ENCODE results near the gene SYTL3. TPM values are rescaled to one million over a fixed set of nuclear protein-coding genes. Genes with fewer than 3 reads are reported as not detected.
"Not testable (repeated sequence)": the region's sequence is repeated elsewhere in the genome, so short reads cannot be mapped to it uniquely, and the experiment has no call there.

SYTL3 gene
- total RNA-seq, 1 experiment from 2014 or later: 6.2 TPM

DNA sequence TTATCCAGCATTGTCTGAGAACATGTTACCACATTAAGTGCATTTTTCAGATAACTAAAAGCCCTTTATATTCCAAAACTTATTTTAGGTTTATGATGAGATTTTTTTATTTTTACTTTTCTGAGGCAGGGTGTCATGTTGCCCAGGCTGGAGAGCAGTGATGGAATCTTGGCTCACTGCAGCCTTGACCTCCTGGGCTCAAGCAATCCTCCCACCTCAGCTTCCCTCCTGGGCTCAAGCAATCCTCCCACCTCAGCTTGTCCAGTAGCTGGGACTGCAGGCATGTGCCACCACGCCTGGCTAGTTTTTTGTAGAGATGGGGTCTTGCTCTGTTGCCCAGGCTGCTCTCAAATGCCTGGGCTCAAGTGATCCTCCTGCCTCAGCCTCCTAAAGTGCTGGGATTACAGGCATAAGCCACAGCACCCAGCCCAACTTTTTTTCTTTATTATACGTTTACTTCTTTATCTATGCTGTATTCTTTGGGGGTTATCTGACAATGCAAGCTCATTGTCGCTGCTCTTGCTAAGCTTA is 11.5 kb upstream of the SYTL3 start:
- no peak for DNase-seq (ENCODE audit: low read depth)

DNA sequence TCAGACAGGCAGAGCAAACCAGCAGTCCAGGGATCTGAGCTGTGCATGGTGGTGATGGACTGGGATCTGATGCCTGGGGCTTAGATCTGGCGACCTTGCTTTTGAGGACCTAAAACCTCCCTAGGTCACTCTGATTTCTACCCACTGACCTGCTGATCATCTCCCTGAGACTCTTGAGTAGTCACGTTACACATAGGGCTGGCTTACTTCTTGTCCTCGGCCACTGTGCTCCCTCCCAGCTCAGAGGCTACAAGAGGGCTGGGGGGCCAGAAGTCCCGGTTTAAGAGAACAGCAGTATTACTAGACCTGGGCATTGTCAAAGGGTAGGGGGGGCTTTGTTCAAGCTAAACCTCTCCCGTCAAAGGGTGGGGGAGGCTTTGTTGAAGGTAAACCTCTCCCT is 10.8 kb upstream of the SYTL3 start:
- DNase-seq (ENCODE audit: low read depth): no peak

GRCh38 chr6:158640519-158640918 is 9.3 kb upstream of the SYTL3 start:
- no peak for DNase-seq (ENCODE audit: low read depth)

DNA sequence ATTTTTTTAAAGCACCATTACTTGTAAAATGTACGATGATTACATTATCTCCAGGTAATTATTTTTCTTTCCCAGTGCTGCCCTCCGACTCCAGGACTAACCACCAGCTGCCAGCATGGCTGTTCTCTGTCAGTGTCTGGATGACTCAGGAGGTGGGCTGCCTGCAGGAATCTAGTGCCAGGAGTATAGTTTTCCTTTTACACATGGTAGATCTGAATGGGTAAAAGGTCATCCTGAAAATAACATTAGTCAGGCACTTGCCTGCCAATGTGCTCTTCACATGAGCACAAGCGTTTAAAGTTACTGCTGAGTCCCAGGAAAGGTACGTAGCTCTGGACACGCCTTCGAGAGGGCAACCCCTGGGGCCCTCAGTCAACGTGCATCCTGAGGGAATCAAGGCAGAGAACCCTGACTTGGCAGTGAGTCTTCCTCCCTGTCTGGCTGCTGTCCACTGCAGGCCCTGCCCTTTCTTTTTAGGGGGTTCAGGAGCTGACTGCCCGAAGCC is 7.7 kb upstream of the SYTL3 start:
- peak; percentile 96 for DNase-seq (ENCODE audit: low read depth)

DNA sequence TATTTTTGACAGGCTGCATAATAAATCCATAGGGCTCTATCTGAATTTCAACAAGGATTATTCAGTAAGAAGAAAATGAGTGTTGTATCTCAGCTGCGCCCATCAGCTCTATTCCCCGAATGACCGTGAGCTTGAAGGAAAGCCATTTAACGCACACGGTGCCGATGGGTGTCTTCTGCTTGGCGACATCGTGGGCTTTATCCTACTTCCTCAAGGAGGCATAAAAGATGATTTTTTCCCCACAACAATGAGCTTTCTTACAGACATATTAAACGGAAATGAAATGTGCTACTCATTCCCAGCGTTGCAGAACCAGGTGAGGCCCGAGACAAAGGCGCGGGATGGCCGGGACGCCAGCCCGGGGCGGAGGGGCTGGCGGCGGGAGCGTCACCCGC is 6.0 kb upstream of the SYTL3 start:
- DNase-seq (ENCODE audit: low read depth): peak; percentile 7

- DNase-seq (ENCODE audit: low read depth): peak; percentile 93
These were observed 5.4 kb upstream of the SYTL3 start, which contains the start of gene DYNLT1 for GRCh38 chr6:158644231-158645063. Gene DYNLT1, minus strand, starts transcription at chr6:158644743. Its CDS starts 35 bp downstream, at chr6:158644708.

GRCh38 chr6:158645064-158646022 is 4.5 kb upstream of the SYTL3 start:
- peak; percentile 14 for DNase-seq (ENCODE audit: low read depth)

DNA sequence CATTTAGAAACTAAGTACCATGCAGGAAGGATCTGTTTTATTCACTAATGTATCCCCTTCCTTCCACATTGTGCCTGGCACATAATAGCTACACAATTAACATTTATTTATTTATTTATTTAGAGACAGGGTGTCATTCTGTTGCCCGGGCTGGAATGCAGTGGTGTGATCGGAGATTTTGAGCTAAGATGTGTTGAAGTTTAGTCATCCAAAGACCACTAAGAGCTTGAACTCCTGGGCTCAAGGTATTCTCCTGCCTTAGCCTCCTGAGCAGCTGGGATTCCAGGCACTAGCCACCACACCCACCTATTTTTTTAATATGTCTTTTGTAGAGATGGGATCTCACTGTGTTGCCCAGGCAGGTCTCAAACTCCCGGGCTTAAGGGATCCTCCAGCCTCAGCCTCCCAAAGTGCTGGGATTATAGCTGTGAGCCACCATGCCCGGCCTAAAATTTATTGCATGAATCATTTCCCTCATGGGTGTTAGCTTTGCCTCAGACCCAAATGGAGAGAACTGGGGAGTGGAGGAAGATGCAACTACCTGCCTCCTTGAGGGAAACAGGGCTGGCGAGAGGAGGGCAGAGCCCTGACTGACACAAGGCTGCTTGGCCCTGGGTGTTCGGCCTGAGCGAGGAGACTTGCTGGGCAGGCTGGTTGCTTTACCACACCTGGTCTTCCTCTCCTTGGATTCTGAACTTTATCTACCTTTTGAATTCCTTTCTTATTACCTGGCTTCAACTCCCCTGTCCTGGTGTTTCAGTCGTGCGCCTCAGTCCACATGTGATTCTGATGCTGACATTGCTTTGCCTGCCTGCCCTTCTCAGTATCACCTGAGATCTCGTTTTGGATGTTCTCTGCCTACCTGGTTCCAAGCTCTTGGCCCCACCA is 3.6 kb upstream of the SYTL3 start:
- DNase-seq (ENCODE audit: low read depth): no peak

- DNase-seq (ENCODE audit: low read depth): no peak
These were observed 2.4 kb upstream of the SYTL3 start for GRCh38 chr6:158647501-158647900.

DNA sequence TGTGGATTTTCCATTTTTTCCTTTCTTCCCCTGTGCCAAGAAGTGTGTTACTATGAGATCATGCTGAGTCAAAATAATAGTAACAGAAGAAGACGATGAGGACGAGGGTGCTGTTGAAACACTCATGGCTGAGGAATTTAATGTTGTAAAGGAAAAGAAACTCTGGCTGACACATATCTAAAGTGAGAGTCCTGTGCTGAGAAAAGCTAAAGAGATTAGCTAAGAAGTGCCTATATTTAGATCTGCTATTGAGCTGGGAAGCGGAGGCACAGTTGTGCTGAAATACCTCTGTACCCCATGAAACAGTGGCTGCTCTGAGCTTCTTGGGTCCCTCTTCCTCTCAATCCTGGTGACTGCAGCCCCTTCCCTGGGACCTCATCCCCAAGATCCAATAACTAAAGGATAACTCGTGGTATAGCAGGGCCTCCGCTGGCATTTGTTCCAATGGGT is 1.1 kb upstream of the SYTL3 start:
- peak; percentile 77 for DNase-seq (ENCODE audit: low read depth)

- DNase-seq (ENCODE audit: low read depth): not testable (repeated sequence)
These were observed 2.3 kb downstream of the SYTL3 start for GRCh38 chr6:158651981-158652737.

GRCh38 chr6:158653577-158654354 is 3.9 kb downstream of the SYTL3 start:
- peak; percentile 94 for DNase-seq (ENCODE audit: low read depth)

GRCh38 chr6:158654498-158654897 is 4.6 kb downstream of the SYTL3 start:
- DNase-seq (ENCODE audit: low read depth): peak; percentile 97

- DNase-seq (ENCODE audit: low read depth): peak; percentile 75
These were observed 5.2 kb downstream of the SYTL3 start for GRCh38 chr6:158654960-158655489.

DNA sequence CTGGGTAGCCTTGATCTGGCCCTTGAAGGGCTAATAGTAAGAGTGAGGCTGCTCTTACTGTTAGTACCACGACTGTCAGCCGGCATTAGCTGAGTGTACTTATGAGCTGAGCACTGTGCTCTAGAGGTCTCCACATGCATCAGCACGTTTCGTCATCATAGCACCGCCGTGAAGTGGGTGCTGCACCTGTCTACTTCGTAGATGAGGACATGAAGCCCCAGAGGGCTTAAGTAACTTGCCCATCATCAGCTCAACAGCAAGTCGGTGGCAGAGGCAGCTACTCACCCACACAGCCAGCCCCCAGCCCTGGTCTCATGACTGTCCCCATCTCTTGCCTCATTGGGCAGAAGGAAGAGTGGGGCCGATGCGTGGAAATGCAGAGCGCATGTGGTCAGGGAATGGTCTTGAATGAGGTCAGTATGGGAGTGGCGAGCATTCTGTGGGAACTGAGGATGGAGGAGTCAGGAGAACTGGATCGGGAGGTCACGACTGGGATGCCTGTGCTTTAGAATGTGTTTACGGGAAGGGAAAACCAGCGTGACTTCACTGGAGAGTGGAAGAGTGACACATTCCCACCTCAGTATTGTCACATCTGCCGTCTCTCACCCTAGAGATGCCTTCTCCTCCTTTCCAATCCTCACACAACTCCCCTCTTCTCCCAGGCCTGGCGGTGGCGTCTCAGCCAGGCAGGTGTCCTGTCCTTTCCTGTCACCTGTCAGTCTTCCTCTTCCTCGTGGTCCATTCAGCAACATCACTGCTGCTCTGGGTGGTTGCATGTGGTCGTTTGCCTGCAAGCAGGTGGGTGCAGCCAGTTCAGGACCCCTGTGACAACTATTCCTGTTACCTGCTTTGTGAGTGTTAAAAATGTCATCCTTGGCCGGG is 6.0 kb downstream of the SYTL3 start:
- DNase-seq (ENCODE audit: low read depth): no peak

- peak; percentile 88 for DNase-seq (ENCODE audit: low read depth)
These were observed 7.1 kb downstream of the SYTL3 start for GRCh38 chr6:158656986-158657385.

- DNase-seq (ENCODE audit: low read depth): peak; percentile 25
These were observed 10.5 kb downstream of the SYTL3 start for GRCh38 chr6:158660333-158660754.

DNA sequence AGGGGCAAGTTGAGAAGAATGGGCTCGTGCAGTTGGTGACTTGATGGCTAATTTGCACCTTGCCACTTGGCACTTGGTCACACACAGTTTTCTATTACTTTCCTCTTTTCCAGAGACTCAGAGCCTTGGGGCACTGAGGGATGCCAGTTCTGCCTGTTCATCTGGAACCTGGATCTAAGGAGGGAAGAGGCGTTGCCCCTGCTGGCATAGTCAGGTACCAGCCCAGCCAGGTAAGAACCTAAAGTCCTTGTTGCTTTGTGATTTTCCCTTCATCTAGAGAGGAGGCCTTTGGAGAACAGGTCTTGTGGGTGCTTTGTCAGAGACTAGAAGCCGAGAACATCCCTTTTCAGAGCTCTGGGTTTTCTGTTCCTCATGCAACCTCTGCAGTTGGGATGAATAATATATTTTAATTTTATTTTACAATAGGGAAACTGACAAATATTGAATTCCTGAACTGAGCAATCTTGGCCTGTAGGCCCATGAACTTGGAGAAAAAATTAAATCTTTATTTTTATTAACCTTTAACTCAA is 11.4 kb downstream of the SYTL3 start:
- DNase-seq (ENCODE audit: low read depth): no peak

Measured in RPMI7951 (cell line).